Bronchial epithelial cell (primary cell): ENCODE data around the gene GAMT. TPM values are rescaled to one million over a fixed set of nuclear protein-coding genes. Genes with fewer than 3 reads are reported as not detected.

ENCODE experiments used
- DNase-seq: peaks from one replicate; pipeline ENCODE4 v3.0.0-alpha.2; 2010; ENCODE audit warnings: low read depth
- FAIRE-seq: peaks from 2 replicates; lab custom pipeline; 2011; peaks lifted over from hg19 to GRCh38; lab: Jason Lieb, UNC
- H3K27me3 ChIP-seq: 2 replicates; pipeline ENCODE4 v1.5.1; 2011; ENCODE audit warnings: low read length; ENCODE audit not compliant: control insufficient read depth, insufficient read depth
- H3K36me3 ChIP-seq: 2 replicates; pipeline ENCODE4 v1.5.1; 2011; ENCODE audit warnings: low read length; ENCODE audit not compliant: control insufficient read depth, insufficient read depth
- H3K4me3 ChIP-seq: 2 replicates; pipeline ENCODE4 v1.5.1; 2011; ENCODE audit warnings: mild to moderate bottlenecking, low read depth, low read length, control low read depth
- CTCF ChIP-seq: IDR thresholded peaks from 2 replicates; pipeline ENCODE4 v1.5.1; 2011; ENCODE audit warnings: mild to moderate bottlenecking, moderate library complexity, low read length, control low read depth, inconsistent platforms; ENCODE audit not compliant: insufficient read depth, severe bottlenecking
- total RNA-seq: library from RNA; depleted of rRNA; stranded (reverse); fragments of >200 nt; gene quantifications from 2 replicates; pipeline ENCODE4 v1.2.1, GENCODE V29; 2014

Gene GAMT
- total RNA-seq, 1 donor from 2014 or later = 6.8 TPM

DNA sequence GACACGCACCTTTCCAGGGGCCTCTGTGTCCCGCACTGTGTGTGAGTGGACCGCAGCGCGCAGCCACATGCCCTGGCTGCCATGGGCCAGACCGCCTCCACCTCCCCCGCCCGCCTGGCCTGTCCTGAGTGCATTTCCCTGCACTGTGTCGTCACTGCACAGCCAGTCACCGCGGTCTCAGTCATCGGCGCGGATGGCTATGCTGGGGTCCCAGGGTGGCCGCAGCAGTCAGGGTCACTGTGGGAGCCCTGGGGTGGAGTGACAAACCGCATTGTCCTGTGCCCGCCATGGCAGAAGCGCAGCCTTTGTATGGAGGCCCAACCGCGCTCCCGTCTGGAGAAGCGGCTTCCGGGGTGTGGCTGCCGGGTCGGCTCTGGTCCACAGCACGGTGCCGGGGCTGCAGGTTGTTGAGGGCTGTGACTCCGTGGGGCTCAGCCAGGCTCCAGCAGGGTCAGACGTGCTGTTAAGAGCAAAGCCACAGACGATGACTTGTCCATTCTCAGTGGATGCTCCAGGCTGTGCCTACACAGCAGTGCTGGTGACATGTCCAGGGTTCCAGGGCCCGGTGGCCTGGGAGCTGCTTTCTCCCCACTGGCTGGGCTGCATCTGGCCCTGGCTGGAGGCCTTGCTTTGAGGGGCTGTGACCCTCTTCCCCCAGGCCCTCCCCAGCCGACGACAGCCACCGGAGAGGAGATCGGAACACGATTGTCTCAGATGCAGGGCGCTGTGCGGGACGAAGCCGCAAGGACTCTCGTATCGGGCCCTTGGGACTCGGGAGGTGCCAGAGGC, 24.0 kb downstream of the GAMT start:
- peaks cover 9% of the 10 kb centered on the region for H3K36me3 ChIP-seq
- DNase-seq (no peak), FAIRE-seq (no peak)
- no peak overlapping the region for H3K4me3 ChIP-seq
- TF ChIP-seq CTCF = no peak
- H3K27me3 ChIP-seq = no peaks in the 10 kb centered on the region

GRCh38 chr19:1376415-1376805, 24.9 kb downstream of the GAMT start:
- H3K27me3 ChIP-seq = no peaks in the 10 kb centered on the region
- H3K4me3 ChIP-seq = no peak overlapping the region
- FAIRE-seq = no peak
- no peak for DNase-seq
- TF ChIP-seq CTCF = no peak
- peaks cover 9% of the 10 kb centered on the region for H3K36me3 ChIP-seq

DNA sequence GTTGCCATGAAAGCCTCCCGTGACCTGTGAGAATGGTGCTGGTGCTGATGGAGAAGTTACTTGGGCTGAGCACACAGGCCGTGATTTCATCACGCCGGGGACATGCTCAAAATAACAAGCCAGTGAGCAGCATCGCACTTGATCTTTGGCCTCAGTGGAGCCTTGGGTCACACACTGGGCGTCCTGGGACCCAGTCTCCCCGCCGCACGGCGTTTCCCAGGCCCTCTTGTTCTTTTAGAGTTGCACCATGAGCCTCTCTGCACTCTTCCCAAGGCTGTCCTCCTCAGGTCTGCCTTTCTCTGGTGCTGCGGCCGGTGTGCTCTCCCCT, 27.1 kb downstream of the GAMT start:
- FAIRE-seq (no peak), DNase-seq (no peak)
- no peak for TF ChIP-seq CTCF
- Histone ChIP-seq H3K4me3 (no peak overlapping the region), H3K36me3 (peaks cover 13% of the 10 kb centered on the region), H3K27me3 (no peaks in the 10 kb centered on the region)

GRCh38 chr19:1373534-1374249, 27.6 kb downstream of the GAMT start:
- no peak for DNase-seq
- Histone ChIP-seq H3K36me3 (peaks cover 16% of the 10 kb centered on the region), H3K4me3 (no peak overlapping the region), H3K27me3 (no peaks in the 10 kb centered on the region)
- TF ChIP-seq CTCF = no peak
- FAIRE-seq = no peak

GRCh38 chr19:1373042-1373533, 28.3 kb downstream of the GAMT start:
- Histone ChIP-seq H3K4me3 (no peak overlapping the region), H3K27me3 (no peaks in the 10 kb centered on the region), H3K36me3 (peaks cover 19% of the 10 kb centered on the region)
- no peak for TF ChIP-seq CTCF
- DNase-seq (no peak), FAIRE-seq (no peak)
